Dedifferentiated amniotic fluid mesenchymal stem cell (primary cell): ENCODE results near the gene KCNH1.

ENCODE experiments used
- DNase-seq: peaks from one replicate; pipeline ENCODE4 v3.0.0-alpha.2; 2016; ENCODE audit errors: extremely low spot score

The KCNH1 gene

GRCh38 chr1:210800756-210801155 lies 333.2 kb downstream of the KCNH1 start:
- peak; percentile 17 for DNase-seq

GRCh38 chr1:210800301-210800700 lies 333.6 kb downstream of the KCNH1 start:
- no peak for DNase-seq

GRCh38 chr1:210797422-210797821 lies 336.5 kb downstream of the KCNH1 start:
- no peak for DNase-seq

DNA sequence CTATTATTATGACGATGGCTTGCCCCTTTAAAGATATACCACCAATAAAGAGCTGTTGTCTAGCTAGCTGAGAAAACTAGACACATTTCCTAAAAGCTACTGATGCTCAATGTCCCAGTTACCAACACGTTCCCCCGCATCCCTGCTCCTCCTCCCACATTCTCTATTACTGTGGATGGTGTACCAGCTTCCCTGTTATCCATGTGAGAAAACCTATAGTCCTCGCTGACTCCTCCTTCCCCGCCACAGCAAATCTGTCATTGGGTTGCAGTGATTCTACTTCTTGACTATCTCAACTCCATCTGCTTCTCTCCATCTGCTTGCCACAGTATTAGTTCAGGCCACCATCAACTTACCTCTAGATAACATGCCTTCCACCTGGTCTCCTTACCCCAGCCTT lies 337.5 kb downstream of the KCNH1 start:
- DNase-seq, result no peak

DNA sequence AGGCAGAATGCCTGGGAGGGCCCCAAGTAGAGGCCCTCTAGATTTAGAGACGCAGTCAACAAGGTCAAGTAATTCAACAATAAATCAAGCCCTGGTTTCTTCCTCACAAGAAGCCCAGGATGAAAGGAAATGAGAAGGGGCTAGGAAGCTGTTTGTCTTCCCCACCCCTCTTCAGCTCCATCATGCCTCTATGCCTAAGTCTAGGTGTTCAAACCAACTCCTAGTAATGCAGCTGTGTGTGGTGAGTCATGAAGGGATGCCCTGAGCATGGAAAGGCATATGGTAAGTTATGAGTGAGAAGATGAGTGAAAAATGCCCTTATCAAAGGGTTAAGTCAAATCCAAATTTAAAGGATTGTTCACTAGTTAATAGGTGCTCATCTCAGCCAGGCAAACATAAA lies 339.5 kb downstream of the KCNH1 start:
- DNase-seq, result no peak

- peak; percentile 71 for DNase-seq
These were observed 341.5 kb downstream of the KCNH1 start for GRCh38 chr1:210792250-210793102.

DNA sequence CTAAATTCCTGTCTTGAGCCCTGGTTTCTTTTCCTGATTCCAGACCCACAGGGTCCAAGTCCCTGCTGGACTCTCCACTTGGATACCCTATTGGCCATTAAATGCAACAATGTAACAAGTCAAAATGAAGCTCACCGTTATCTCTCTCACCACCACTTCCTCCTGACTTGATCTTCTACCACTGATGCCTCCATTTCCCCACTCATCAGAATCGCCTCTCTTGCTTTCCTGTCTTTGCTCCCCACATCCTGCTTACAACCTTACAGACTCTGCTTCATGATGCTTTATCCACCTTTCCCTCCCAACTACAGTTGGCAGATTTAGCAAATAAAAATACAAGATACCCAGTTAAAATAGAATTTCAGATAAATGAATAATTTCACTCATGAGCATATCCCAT lies 343.8 kb downstream of the KCNH1 start:
- DNase-seq, result no peak

DNA sequence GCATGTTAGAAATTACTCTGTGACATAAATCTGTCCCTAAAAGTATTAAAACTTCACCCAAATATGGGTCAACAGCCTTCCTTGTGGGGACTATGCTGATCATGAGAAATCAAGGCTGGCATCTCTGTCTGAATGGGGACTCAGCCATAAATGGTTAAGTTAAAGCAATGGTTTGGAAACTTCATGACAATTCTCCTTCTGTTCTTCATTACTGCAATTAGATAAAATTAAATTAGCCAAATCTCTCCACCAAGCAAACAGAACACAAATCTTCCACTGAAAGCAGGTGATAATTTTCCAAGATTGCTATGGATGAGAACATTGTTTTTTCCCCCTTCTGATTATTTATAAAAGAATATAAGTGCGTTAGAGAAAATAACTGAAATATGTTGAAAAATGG lies 346.1 kb downstream of the KCNH1 start:
- no peak for DNase-seq

GRCh38 chr1:210786546-210786945 lies 347.4 kb downstream of the KCNH1 start:
- DNase-seq, result no peak

DNA sequence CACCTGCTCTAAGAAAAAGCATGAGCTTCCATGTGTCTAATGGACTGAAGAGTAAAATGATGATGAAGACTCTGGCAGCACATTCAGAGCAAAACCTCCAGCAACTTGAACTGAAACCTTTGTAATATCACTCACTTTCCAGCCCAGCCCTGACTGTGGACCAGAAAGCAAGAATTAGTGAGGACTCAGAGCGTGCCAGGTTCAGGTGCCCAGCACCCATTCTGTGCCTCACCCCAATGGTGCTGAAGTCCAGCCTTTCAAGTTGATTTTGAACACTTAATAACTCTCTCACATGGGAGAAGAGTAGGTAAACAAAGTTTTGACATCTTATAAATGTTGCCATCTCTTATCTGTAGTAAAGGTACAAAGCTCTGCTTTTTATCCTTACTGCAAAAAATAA lies 350.0 kb downstream of the KCNH1 start:
- DNase-seq, result no peak

DNA sequence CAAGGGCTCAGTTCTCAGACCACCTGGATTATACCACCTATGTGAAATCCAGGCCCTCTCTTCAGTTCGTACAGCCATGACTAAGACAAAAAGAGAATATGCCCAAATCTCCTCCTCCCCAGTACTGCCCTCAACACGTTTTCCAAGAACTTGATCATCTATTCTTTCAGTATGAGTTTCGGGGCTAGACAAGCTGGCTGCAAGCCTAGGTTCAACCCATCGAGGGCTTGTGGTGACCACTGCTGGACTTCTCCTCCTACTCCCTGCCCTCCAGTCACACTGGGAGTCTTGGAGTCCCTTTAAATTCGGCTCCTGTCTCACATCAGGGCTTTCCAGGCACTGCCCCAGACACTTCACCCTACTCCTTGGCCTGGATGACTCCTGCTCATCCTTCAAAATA lies 352.3 kb downstream of the KCNH1 start:
- no peak for DNase-seq

DNA sequence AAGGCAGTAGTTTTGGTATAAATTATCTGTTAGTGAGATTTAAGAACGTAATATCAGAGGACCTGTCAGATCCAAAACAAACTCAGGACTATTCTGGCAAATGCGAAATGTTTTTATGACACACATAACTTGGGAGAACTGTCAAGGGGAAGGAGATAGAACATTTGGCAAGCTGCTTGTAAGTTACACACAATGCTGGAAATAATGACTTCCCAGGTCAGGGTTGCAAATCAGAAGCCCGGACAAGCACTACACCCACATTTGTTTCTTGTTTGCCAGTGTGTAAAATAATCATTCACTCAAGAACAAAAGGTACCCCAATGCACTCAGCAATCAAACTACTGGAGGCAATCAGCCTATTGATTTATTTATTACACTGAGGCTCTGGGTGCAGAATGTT lies 354.7 kb downstream of the KCNH1 start:
- no peak for DNase-seq

GRCh38 chr1:210777914-210778313 lies 356.0 kb downstream of the KCNH1 start:
- DNase-seq, result no peak

GRCh38 chr1:210776712-210777111 lies 357.2 kb downstream of the KCNH1 start:
- DNase-seq, result no peak

GRCh38 chr1:210775289-210775688 lies 358.7 kb downstream of the KCNH1 start:
- DNase-seq, result no peak

DNA sequence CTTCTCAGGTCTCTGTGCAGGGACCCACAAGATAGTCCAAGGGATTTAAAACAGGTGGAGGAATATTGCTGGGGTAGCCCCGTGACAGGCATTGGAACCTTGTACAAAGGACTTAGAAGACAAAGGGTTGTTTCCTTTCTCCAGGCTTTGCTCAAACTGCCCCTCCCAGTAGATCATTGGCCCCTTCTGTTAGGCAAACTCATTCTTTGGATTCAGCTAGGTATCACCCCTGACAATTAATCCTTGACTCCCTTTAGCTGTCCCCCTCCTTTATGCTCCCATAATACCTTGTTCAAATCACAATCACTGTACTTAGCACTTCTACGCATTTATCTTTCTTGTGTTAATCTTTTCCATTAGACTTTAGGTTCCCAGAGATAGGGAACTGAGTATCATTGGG lies 360.5 kb downstream of the KCNH1 start:
- DNase-seq, result no peak

- no peak for DNase-seq
These were observed 362.8 kb downstream of the KCNH1 start for GRCh38 chr1:210771131-210771530.

DNA sequence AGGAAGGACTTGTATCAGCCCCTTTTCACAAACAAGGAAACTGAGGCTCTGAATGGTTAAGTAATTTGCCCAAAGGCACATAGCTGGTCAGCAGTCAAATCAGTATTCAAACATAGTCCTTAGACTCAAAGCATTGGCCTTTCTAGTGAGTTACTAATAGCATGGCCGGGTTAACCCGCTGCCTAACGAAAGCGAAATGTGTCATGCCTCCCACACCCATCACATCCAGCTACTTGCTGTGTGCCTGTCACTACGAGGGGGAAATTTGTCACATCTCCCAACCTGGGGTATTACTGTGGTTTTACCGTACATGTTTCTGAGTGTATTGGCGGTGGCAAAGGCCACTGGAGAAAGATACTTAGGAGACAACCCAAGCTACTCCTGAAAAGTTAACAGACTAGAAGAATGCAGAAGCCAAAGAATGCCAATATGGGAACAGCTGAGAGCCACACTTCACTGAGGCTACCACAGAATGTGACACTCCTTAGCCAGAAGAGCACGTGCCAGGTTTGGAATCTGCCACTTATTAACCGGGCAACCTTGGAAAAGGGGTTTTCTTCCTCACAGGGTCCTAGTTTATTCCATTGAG lies 363.5 kb downstream of the KCNH1 start:
- DNase-seq, result no peak

DNA sequence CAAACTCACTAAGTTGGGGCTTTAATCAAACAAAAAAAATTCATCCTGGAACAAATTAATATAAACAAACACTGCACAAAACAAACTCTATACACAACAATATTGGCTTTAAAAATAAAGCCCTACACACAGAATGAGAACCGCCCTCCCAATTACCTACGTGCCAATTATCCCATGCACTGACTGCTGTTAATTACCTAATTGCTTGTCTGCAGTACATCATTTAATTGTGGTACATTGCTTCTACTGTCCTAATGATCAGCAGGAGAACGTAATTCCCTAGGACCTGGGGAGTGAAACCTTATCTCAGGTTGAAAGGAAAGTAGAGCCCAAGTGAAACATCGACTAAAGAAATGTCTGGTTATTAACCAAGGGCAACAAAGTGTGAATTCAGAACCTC lies 364.5 kb downstream of the KCNH1 start:
- DNase-seq, result no peak

DNA sequence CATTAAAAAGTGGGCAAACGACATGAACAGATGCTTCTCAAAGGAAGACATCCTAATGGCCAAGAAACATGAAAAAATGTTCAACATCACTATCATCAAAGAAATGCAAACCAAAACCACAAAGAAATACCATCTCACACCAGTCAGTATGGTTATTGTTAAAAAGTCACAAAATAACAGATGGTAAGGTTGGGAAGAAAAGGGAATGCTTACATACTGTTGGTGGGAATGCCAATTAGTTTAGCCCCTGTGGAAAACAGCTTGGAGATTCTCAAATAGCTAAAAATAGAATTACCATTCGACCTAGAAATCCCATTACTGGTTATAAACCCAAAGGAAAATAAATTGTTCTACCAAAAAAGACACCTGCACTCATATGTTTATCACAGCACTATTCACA lies 369.4 kb downstream of the KCNH1 start:
- no peak for DNase-seq

- peak; percentile 39 for DNase-seq
These were observed 375.2 kb downstream of the KCNH1 start for GRCh38 chr1:210758761-210759160.

- DNase-seq, result no peak
These were observed 375.7 kb downstream of the KCNH1 start for GRCh38 chr1:210758261-210758660.

DNA sequence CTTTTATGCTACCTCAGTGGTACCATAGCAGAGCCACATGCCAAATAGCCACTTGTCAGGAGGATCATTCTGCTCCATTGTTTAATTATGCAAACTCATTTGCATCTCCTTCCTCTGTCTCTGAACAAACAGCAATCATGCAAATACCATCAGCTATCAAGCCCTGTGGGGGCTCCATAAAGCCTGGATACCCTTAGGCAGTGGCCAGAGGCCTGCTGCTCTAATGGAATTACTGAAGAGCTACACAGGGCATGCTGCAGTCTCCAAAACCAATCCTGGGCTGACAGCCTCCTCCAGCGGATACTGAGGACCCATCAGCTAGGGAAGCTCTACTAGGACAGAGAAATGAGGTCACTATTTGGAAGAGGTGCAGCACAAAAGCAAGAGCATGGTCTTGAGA lies 376.3 kb downstream of the KCNH1 start:
- no peak for DNase-seq
